CD1c-positive myeloid dendritic cell (primary cell): ENCODE data around the gene FAM20A.
"Not testable (repeated sequence)": the region's sequence is repeated elsewhere in the genome, so short reads cannot be mapped to it uniquely, and the experiment has no call there.

ENCODE experiments used
- DNase-seq: peaks from one replicate; pipeline ENCODE4 v3.0.0-alpha.2; 2016; ENCODE audit errors: extremely low spot score

FAM20A gene

DNA sequence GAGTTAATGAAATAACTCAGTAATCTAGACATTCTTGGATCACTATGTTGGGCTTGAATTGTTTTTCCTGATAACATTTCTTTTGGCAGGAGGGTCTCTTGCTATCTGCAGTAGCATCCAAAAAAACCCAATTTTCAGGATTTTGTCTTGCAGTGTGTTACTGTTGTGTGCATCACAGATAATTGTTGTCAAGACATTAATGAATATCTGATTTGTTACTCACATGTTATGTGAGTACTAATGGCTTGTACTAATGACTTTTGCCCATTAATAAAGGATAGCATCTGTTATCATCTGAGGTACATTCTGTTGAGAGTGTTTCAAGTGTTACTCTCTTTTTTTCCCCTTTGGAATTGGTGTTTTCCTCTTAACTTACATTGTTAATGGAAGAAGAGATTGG is 78.9 kb downstream of the FAM20A start:
- no peak for DNase-seq

DNA sequence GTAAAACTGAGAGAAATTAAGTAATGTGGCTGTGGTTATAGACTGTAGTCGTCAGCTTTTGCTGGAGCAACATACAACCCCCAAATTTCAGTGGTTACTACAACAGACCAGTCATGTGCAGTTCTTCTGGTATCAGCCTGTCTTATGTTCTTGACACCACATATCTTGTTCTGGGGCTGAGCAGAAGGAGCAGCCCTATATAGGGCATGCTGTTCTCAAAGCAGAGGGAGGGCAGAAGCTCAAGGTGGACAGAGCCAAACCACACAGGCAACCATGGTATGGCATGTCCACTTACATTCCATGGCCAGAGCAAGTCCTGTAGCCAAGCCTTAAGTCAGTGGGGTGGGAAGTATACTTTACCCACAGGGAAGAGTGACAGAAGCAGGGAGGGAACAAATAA is 81.3 kb downstream of the FAM20A start:
- no peak for DNase-seq

DNA sequence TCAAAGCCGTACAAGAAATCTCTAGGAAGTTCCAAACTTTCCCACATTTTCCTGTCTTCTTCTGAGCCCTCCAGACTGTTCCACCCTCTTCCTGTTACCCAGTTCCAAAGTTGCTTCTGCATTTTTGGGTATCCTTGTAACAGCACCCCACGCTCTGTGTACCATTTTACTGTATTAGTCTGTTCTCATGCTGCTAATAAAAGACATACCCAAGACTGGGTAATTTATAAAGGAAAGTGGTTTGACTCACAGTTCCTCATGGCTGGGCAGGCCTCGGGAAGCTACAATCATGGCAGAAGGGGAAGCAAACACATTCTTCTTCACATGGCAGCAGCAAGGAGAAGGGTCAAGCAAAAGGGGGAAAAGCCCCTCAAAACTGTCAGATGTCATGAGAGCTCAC is 82.1 kb downstream of the FAM20A start:
- peak; percentile 56 for DNase-seq

DNA sequence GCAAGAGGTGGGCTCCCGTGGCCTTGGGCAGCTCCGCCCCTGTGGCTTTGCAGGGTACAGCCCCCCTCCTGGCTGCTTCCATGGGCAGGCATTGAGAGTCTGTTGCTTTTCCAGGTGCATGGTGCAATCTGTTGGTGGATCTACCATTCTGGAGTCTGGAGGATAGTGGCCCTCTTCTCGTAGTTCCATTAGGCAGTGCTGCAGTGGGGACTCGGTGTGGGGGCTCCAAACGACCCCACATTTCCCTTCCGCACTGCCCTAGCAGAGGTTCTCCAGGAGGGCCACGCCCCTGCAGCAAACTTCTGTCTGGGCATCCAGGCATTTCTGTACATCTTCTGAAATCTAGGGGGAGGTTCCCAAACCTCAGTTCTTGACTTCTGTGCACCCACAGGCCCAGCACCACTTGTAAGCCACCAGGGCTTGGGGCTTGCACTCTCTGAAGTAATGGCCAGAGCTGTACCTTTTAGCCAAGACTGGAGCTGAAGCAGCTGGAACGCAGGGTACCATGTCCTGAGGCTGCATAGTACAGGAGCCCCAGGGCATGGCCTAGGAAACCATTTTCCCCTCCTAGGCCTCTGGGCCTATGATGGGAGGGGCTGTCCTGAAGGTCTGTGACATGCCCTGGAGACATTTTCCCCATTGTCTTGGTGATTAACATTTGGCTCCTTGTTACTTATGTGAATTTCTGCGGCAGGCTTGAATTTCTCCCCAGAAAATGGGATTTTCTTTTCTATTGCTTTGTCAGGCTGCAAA is 82.9 kb downstream of the FAM20A start:
- DNase-seq: no peak

DNA sequence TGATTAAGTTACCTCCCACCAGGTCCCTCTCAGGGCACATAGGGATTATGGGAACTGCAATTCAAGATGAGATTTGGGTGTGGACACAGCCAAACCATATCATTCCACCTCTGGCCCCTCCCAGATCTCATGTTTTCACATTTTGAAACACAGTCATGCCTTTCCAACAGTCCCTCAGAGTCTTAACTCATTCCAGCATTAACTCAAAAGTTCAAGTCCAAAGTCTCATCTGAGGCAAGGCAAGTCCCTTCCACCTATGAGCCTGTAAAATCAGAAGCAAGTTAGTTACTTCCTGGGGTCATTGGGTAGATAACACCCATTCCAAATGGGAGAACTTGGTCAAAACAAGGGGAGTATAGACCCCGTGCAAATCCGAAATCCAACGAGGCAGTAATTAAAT is 83.6 kb downstream of the FAM20A start:
- not testable (repeated sequence) for DNase-seq

DNA sequence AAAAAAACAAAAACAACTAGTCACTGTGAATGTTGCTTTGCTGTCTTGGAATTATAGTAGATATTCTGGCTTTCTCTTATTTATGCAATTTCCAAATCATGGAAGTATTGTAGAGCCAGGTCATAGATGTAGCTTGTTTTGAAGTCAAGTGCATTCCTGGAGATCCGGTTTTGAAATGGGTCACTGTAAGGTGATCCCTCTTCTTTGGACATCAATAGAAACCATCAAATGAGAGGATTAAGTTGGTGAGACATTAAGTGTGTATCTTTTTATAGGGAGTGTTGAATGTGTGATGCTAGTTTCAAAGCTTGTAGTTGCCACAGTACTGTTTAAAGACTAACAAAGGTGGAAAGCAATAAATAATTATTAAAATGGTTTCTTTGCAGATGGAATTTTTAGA is 84.4 kb downstream of the FAM20A start:
- DNase-seq: no peak

- DNase-seq: peak; percentile 37
Observed at GRCh38 chr17:68514831-68515635, 86.1 kb downstream of the FAM20A start.

DNA sequence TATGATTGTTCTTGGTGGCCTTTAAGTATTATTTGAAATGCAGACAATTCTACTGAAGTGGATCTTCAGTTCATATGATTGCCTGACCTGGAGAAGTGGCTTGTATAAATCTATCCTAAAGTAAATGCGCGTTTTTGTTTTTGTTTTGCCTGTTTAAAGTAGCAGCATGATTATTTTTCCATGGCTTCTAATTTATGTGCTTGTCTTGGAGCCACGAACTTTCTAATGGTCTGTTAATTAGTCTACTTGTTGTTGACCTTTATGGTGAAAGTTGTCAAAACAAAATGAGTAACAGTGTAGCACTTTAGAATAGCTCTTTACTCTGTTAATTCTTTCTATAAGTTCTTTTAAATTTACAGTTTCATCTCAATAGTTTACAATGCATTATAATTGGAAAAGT is 87.2 kb downstream of the FAM20A start:
- no peak for DNase-seq

GRCh38 chr17:68512960-68513474 is 88.2 kb downstream of the FAM20A start:
- peak; percentile 54 for DNase-seq

DNA sequence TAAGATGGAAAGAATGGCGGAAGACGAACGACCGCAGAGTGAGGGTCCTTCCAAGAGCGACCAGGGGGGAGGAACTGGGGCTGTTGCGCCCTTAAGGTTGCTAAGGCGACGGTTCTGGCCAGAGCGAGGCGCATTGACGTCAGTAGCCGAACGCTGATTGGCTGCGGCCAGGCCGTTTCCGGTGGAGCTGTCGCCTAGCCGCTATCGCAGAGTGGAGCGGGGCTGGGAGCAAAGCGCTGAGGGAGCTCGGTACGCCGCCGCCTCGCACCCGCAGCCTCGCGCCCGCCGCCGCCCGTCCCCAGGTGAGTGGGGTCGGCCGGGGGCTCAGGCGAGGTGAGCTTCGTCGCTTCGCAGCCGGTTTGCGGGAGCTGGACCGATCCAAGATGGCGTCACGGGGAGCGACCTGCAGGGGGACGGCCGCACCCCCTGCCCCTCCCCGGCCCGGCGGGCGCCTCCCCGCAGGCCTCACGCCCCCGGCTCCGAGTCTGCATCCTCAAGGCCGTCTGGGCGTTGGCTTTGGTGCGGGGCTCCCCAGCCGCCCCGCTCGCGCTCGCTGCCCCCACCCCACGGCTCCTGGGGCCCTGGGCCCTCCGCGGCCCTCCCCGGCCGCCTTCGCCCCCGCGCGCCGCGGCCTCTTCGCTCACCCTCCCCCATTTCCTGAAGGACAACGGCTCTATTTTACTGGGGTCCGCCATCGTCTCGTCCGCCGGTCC is 88.8 kb downstream of the FAM20A start, which contains the start of gene PRKAR1A:
Gene PRKAR1A (plus strand): TSS at position 184 of the 713 bp plus-strand sequence. CDS start 2,970 bp downstream, outside the sequence.
- DNase-seq: peak; percentile 97

GRCh38 chr17:68511671-68512246 is 89.4 kb downstream of the FAM20A start:
- DNase-seq: peak; percentile 60

- DNase-seq: peak; percentile 57
Observed at GRCh38 chr17:68511254-68511670, 89.9 kb downstream of the FAM20A start.

DNA sequence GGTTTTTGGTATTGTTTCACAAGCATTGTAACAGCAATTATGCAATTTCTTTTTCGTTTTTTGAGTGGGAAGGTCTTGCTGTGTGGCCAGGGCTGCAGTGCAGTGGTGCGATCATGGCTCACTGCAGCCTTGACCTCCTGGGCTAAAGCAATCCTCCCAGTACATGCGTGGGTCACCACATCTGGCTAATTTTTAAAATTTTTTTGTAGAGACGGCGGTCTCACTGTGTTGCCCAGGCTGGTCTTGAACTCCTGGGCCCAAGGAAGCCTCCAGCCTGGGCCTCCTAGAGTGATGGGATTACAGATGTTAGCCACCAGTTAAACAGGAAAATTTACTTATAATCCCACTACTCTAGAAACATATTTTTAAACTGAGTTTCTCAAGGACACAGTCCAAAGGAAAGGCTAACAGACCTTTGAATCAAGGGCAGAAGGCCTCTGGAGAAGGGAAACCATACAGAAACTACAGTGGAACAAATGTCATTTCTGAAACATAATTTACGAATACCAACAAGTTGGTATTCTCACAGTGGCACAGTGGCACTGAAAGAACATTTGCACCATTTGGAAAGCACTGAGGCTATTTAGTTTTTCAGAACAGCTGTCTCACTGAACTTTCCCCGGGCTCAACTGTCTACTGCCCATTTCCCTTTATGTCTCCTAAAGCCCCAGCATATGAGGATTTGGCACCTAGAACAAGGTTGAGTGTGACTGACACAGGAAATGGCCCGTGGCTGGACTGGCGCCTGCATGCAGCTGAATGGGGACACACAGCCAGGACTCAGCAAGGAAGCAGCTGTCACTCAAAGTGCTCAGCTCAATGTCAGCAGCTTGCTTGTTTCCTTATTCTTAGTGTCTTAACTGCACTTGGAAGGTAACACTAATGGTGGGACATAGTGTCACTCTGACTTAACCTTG is 91.8 kb downstream of the FAM20A start:
- peak; percentile 84 for DNase-seq

DNA sequence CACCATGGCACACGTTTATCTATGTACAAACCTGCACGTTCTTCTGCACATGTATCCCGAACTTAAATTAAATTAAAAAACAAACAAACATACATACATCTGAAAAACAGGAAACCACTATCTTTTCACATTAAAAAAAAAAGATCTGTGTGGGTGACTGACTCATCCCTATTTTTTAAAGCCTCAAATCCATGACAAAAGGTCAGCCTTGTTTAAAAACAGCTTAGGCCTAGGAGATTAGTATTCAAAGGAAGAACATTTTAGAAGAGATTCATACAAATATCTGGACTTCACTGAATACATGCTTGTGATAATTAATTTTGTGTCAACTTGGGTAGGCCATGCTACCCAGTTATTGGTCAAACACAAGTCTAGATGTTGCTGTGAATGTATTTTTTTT is 93.6 kb downstream of the FAM20A start:
- peak; percentile 75 for DNase-seq

- DNase-seq: no peak
Observed at GRCh38 chr17:68505951-68506350, 95.2 kb downstream of the FAM20A start.

DNA sequence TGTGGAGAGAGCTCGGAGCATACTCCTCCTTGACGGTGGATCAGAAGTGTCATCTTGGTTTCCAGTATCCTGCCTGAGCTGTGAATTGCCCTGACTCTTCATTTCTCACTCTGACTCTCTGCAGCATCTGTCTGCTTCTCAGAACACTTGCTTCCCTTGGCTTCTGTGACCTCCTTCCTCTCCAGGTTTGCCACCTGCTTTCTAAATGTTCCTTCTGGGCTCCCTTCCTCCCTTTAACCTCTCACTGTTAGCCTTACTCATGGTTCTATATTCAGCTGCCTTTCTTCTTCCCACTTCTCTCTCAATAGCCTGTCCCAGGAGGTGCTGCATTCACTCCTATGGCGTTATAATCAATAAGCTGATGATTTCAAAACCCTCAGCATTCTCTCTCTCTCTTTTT is 100.1 kb downstream of the FAM20A start:
- no peak for DNase-seq

DNA sequence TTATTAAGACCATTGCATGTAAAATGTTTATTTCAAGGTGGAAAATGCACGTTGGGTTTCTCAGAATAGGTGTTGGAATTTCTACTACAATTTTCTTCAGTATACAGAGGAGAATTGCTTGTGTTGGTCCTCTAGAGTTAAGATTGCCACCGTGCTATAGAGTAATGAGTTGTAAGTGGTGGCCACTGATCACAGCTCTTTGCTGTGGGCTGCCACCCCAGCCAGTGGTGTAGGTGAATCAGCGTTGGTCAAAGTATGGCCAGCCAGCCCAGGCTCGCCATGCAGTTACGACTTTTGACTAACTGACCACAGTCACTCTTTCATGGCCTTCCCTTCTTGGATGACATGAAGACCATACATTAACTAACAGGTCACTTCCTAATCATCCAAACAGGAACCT is 101.6 kb downstream of the FAM20A start:
- DNase-seq: peak; percentile 39

GRCh38 chr17:68498479-68499326 is 102.5 kb downstream of the FAM20A start:
- DNase-seq: peak; percentile 88

DNA sequence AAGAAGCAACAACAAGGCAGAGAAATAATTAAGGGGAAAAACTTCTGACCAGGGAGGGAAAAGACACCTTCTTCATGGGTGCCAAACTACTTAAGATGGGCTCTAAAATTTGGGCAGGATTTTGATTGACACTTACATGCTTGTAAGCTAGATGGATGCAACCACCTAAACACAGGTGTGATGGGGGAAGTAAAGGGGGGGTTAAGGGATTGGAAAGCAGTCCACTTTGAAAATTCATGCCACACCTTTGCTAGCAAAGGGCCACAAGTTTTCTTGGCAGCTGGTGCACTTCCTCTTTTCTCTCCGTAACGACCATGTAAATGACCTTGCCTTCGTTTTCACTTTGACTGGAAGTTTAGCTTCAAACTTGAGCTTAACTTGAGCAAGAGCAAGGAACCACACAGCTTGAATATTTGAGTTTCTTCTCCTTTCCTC is 103.3 kb downstream of the FAM20A start:
- DNase-seq: peak; percentile 92

DNA sequence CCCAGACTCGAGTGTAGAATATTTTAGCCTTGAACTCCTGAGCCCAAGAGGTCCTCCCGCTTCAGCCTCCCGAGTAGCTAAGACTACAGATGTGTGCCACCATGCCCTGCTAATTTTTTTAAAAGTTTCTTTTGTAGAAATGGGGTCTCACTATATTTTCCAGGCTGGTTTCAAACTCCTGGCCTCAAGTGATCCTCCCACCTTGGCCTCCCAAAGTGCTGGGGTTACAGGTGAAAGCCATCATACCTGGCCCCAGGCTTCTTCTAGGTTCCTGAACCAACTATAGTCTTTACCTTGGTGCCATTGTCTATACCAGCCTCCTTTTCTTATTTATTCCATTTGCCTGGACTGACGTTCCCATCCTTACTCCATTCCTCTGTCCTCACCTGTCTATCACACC is 106.1 kb downstream of the FAM20A start:
- no peak for DNase-seq
